Gastrocnemius medialis (tissue), 4 donors: Measurements from ENCODE around the gene DCBLD2.

Source experiments
- POLR2A ChIP-seq, 2 donors: fragments of 450-650 bp; IDR thresholded peaks; one replicate each; pipeline ENCODE4 v1.6.1; 2017; ENCODE audit warnings: antibody characterized with exemption in 2 of 2, mild to moderate bottlenecking in 2 of 2, moderate library complexity in 2 of 2
- TF ChIP-seq, protein P1 (sequence below), 5 experiments: fragments of 450-650 bp in 3 of 5; fragments of 200-600 bp in 2 of 5; sonication (generic) in 2 of 5; IDR thresholded peaks in 4 of 5; conservative IDR thresholded peaks in 1 of 5; 1 replicate in 4 of 5; 2 replicates in 1 of 5; pipeline ENCODE4 v1.5.1; 2016 to 2019; ENCODE audit warnings: antibody characterized with exemption in 5 of 5, mild to moderate bottlenecking in 3 of 5, moderate library complexity in 3 of 5

DNA sequence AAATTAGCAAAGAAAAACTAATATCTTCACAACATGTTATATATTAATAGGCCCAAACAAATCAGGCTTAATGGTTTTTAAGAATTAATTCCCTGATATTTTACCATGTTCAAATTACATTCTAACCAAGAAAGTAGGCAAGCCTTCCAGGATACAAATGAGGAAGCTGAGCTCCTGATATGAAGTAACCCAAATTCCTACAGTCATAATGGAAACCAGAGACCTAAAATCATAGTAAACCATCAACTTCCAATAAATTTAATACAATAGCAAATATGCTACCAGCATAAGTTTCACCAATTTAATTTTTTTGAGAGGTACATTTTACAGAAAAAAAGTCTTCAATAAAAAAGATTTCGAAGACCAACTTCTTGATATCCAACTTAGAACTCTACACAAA lies 3.8 kb downstream of the DCBLD2 start:
- TF ChIP-seq, protein P1, sequence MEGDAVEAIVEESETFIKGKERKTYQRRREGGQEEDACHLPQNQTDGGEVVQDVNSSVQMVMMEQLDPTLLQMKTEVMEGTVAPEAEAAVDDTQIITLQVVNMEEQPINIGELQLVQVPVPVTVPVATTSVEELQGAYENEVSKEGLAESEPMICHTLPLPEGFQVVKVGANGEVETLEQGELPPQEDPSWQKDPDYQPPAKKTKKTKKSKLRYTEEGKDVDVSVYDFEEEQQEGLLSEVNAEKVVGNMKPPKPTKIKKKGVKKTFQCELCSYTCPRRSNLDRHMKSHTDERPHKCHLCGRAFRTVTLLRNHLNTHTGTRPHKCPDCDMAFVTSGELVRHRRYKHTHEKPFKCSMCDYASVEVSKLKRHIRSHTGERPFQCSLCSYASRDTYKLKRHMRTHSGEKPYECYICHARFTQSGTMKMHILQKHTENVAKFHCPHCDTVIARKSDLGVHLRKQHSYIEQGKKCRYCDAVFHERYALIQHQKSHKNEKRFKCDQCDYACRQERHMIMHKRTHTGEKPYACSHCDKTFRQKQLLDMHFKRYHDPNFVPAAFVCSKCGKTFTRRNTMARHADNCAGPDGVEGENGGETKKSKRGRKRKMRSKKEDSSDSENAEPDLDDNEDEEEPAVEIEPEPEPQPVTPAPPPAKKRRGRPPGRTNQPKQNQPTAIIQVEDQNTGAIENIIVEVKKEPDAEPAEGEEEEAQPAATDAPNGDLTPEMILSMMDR (IDR thresholded peaks at IDR 0.05 in 4 of 5, conservative IDR thresholded peaks at IDR 0.05 in 1 of 5), result no peak
- no peak for TF ChIP-seq POLR2A (IDR thresholded peaks at IDR 0.05)
